Suprapubic skin (tissue), 4 donors: ENCODE results near the gene SIX3.

Source experiments
- CTCF ChIP-seq, 2 donors: fragments of 200-600 bp in 1 of 2; fragments of 450-650 bp in 1 of 2; sonication (generic) in 1 of 2; IDR thresholded peaks; one replicate each; pipeline ENCODE4 v1.5.1; 2016 to 2019; ENCODE audit warnings: antibody characterized with exemption in 2 of 2, mild to moderate bottlenecking in 1 of 2, moderate library complexity in 1 of 2
- EP300 ChIP-seq: sonication (generic); formaldehyde crosslinking; IDR thresholded peaks from one replicate; pipeline ENCODE4 v1.6.1; 2017; ENCODE audit warnings: antibody characterized with exemption
- POLR2AphosphoS5 ChIP-seq, 3 donors: sonication (generic); formaldehyde crosslinking; IDR thresholded peaks; one replicate each; pipeline ENCODE4 v1.6.1; 2017; ENCODE audit warnings: antibody characterized with exemption in 3 of 3

- TF ChIP-seq CTCF (IDR thresholded peaks at IDR 0.05), result no peak
- no peak for TF ChIP-seq POLR2AphosphoS5 (IDR thresholded peaks at IDR 0.05)
- no peak for TF ChIP-seq EP300
Observed at GRCh38 chr2:44953499-44953883, 12.0 kb downstream of the SIX3 start.
